ENCODE measurements around the gene PSEN2. TPM values are rescaled to one million over a fixed set of nuclear protein-coding genes. Genes with fewer than 3 reads are reported as not detected.
A peak's percentile ranks its signal among the peaks of the same experiment; 100 is the strongest.

PSEN2 gene
- total RNA-seq, 4 donors from 2014 or later, result 14.9 to 28.5 (median 20.2) TPM

- 71% methylated on average over 7 of the region's 7 CpGs for WGBS
- no peaks in the 10 kb centered on the region for H3K9me3 ChIP-seq
- peak in 1 of 2 donors; percentile 44 for DNase-seq (ENCODE audit: low spot score in 2 of 2)
- H3K4me1 ChIP-seq, result no peaks in the 10 kb centered on the region
- H3K27me3 ChIP-seq, result no peaks in the 10 kb centered on the region
- TF ChIP-seq, protein P1, sequence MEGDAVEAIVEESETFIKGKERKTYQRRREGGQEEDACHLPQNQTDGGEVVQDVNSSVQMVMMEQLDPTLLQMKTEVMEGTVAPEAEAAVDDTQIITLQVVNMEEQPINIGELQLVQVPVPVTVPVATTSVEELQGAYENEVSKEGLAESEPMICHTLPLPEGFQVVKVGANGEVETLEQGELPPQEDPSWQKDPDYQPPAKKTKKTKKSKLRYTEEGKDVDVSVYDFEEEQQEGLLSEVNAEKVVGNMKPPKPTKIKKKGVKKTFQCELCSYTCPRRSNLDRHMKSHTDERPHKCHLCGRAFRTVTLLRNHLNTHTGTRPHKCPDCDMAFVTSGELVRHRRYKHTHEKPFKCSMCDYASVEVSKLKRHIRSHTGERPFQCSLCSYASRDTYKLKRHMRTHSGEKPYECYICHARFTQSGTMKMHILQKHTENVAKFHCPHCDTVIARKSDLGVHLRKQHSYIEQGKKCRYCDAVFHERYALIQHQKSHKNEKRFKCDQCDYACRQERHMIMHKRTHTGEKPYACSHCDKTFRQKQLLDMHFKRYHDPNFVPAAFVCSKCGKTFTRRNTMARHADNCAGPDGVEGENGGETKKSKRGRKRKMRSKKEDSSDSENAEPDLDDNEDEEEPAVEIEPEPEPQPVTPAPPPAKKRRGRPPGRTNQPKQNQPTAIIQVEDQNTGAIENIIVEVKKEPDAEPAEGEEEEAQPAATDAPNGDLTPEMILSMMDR (IDR thresholded peaks at IDR 0.05), result no peak
- no peak for TF ChIP-seq EP300 (IDR thresholded peaks at IDR 0.05)
- TF ChIP-seq POLR2A (IDR thresholded peaks at IDR 0.05), result no peak
- no peak for TF ChIP-seq POLR2AphosphoS5 (IDR thresholded peaks at IDR 0.05)
- H3K36me3 ChIP-seq, result peaks cover 11% of the 10 kb centered on the region
- no peak overlapping the region for H3K4me3 ChIP-seq
- no peak overlapping the region for H3K27ac ChIP-seq
Observed at GRCh38 chr1:226877669-226878068, 7.3 kb downstream of the PSEN2 start.

DNA sequence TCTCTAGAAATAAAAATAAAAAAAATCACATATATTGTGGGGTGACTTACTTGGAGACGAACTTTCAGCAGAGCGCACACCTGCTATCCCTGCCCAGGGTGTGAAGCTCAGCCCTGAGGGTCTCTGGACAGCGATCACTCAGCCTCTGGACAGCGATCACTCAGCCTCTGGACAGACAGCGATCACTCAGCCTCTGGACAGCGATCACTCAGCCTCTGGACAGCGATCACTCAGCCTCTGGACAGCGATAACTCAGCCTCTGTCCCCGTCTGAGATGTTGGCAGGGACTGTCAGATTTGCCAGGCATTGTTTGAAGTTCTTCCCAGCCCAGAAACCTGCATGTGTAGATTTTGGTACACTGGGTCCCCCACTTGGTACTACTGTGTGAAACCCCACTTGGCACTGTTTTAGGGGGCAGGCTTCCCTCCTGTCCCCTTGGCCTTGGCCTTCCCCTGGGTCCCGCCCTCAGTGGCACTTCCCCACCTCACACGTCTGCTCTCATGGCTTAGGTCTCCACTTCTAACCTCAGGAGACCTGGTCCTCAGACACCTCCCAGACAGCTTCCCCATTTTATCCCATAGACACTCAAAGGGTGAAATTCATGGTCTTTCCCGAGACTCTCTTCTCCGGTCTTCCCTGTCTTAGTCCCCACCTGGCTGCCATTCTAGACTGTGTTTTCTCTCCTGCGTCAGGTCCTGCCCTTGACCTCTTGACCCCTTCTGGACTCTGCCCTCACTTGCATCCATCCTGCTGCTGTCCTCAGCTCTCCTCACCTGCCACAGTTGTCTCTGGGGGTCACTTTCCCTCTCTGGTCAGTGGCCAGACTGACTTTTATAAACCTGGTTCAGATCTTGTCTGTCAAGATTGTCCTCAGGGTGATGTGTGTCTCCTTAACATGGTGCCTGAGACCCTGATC is 10.2 kb downstream of the PSEN2 start:
- no peak for DNase-seq (ENCODE audit: low spot score in 2 of 2)
- Histone ChIP-seq H3K27me3 (no peaks in the 10 kb centered on the region), H3K4me3 (no peak overlapping the region), H3K9me3 (no peaks in the 10 kb centered on the region), H3K4me1 (no peaks in the 10 kb centered on the region), H3K27ac (no peak overlapping the region), H3K36me3 (peaks cover 11% of the 10 kb centered on the region)
- no peak for TF ChIP-seq EP300 (IDR thresholded peaks at IDR 0.05)
- TF ChIP-seq, protein P1 (IDR thresholded peaks at IDR 0.05), result no peak
- no peak for TF ChIP-seq POLR2AphosphoS5 (IDR thresholded peaks at IDR 0.05)
- no peak for TF ChIP-seq POLR2A (IDR thresholded peaks at IDR 0.05)
- WGBS, result 94% methylated on average over 12 of the region's 14 CpGs

GRCh38 chr1:226881515-226882185 is 11.2 kb downstream of the PSEN2 start:
- TF ChIP-seq, protein P1 (IDR thresholded peaks at IDR 0.05), result no peak
- TF ChIP-seq POLR2AphosphoS5 (IDR thresholded peaks at IDR 0.05), result no peak
- no peak for TF ChIP-seq EP300 (IDR thresholded peaks at IDR 0.05)
- TF ChIP-seq POLR2A (IDR thresholded peaks at IDR 0.05), result no peak
- Histone ChIP-seq H3K4me1 (no peaks in the 10 kb centered on the region), H3K36me3 (peaks cover 7% of the 10 kb centered on the region), H3K27ac (no peak overlapping the region), H3K27me3 (no peaks in the 10 kb centered on the region), H3K9me3 (no peaks in the 10 kb centered on the region), H3K4me3 (no peak overlapping the region)
- no peak for DNase-seq (ENCODE audit: low spot score in 2 of 2)
- 89% methylated on average over 13 of the region's 15 CpGs for WGBS

- Histone ChIP-seq H3K4me1 (no peaks in the 10 kb centered on the region), H3K36me3 (peaks cover 7% of the 10 kb centered on the region), H3K9me3 (no peaks in the 10 kb centered on the region), H3K27me3 (no peaks in the 10 kb centered on the region), H3K27ac (no peak overlapping the region), H3K4me3 (no peak overlapping the region)
- TF ChIP-seq POLR2AphosphoS5 (IDR thresholded peaks at IDR 0.05) (no peak), POLR2A (IDR thresholded peaks at IDR 0.05) (no peak), EP300 (IDR thresholded peaks at IDR 0.05) (no peak)
- TF ChIP-seq, protein P1 (IDR thresholded peaks at IDR 0.05), result no peak
- DNase-seq (ENCODE audit: low spot score in 2 of 2), result no peak
- WGBS, result 47% methylated on average over 5 of the region's 5 CpGs
Observed at GRCh38 chr1:226882187-226882586, 11.8 kb downstream of the PSEN2 start.

Measured in suprapubic skin (tissue), 4 donors.